ENCODE results near the gene PLCD1.

DNA sequence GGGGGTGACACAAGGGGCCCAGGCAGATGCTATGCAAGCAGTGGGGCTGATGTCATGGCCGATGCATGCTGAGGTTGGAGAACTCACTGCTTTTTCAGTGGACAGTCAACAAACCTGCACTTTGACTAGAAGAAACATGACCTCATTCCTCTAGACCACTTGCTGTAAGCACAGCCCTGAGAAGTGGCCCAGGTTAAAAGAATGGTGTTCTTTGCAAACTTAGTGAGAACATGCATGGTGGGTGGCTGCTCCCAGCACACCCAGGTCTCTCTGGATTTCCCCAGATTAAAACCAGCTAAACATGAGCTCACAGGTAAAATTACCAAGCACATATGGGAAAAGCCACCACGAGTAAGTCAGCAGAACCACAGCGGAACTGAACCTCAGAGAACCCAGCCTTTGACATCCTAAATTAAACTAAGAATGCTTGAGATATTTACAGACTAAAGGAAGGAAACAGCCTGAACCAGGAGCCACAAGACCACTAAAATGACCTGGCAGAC is 25.1 kb upstream of the PLCD1 start:
- TF ChIP-seq, protein P1, sequence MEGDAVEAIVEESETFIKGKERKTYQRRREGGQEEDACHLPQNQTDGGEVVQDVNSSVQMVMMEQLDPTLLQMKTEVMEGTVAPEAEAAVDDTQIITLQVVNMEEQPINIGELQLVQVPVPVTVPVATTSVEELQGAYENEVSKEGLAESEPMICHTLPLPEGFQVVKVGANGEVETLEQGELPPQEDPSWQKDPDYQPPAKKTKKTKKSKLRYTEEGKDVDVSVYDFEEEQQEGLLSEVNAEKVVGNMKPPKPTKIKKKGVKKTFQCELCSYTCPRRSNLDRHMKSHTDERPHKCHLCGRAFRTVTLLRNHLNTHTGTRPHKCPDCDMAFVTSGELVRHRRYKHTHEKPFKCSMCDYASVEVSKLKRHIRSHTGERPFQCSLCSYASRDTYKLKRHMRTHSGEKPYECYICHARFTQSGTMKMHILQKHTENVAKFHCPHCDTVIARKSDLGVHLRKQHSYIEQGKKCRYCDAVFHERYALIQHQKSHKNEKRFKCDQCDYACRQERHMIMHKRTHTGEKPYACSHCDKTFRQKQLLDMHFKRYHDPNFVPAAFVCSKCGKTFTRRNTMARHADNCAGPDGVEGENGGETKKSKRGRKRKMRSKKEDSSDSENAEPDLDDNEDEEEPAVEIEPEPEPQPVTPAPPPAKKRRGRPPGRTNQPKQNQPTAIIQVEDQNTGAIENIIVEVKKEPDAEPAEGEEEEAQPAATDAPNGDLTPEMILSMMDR (IDR thresholded peaks at IDR 0.05): no peak
- TF ChIP-seq POLR2A (IDR thresholded peaks at IDR 0.05): no peak
